H1 (cell line): ENCODE measurements around the gene WDR35. TPM values are rescaled to one million over a fixed set of nuclear protein-coding genes. Genes with fewer than 3 reads are reported as not detected.

Experiments
- CTCF ChIA-PET: fragments of 300-600 bp; sonication (Branson Sonifier 250); formaldehyde crosslinking; loops from one replicate; lab custom pipeline; 2021; ENCODE audit not compliant: partially characterized antibody; lab: Charles Lee
- POLR2A ChIA-PET: fragments of 300-600 bp; sonication (Branson Sonifier 250); formaldehyde crosslinking; loops from one replicate; lab custom pipeline; 2021; ENCODE audit warnings: inconsistent platforms; ENCODE audit not compliant: partially characterized antibody; lab: Charles Lee
- DNase-seq, 2 experiments: peaks; one replicate each; pipeline versions ENCODE4 v3.0.0 to v3.0.0-alpha.2; 2010 to 2022; ENCODE audit warnings: low spot score in 2 of 2, low read depth in 1 of 2, mixed read lengths in 1 of 2
- FAIRE-seq: peaks from 2 replicates; lab custom pipeline; 2011; peaks lifted over from hg19 to GRCh38; lab: Jason Lieb, UNC
- H2AFZ ChIP-seq: 2 replicates; pipeline ENCODE4 v1.8.1; 2012; ENCODE audit warnings: low read length, inconsistent platforms
- H2AK5ac ChIP-seq: 2 replicates; pipeline ENCODE4 v1.6.1; 2013; ENCODE audit warnings: low read depth, low read length
- H2BK120ac ChIP-seq: replicated peaks from 2 replicates; pipeline ENCODE3; 2013; ENCODE audit warnings: low read depth, low read length, inconsistent platforms
- H2BK12ac ChIP-seq: 2 replicates; pipeline ENCODE4 v1.6.1; 2013; ENCODE audit warnings: low read depth, low read length
- H2BK15ac ChIP-seq: 2 replicates; pipeline ENCODE4 v1.6.1; 2013; ENCODE audit warnings: low read length
- H2BK20ac ChIP-seq: 2 replicates; pipeline ENCODE4 v1.6.1; 2013; ENCODE audit warnings: low read length
- H2BK5ac ChIP-seq: 2 replicates; pipeline ENCODE4 v1.6.1; 2013; ENCODE audit warnings: low read depth, low read length
- H3K14ac ChIP-seq: 2 replicates; pipeline ENCODE4 v1.6.1; 2013; ENCODE audit warnings: inconsistent platforms; ENCODE audit not compliant: insufficient read length
- H3K18ac ChIP-seq: 2 replicates; pipeline ENCODE4 v1.6.1; 2013; ENCODE audit warnings: low read length; ENCODE audit errors: extremely low read depth
- H3K23ac ChIP-seq: 2 replicates; pipeline ENCODE4 v1.6.1; 2013; ENCODE audit warnings: inconsistent platforms; ENCODE audit not compliant: insufficient read length
- H3K23me2 ChIP-seq: 2 replicates; pipeline ENCODE4 v1.6.1; 2013; ENCODE audit warnings: low read depth, low read length
- H3K27ac ChIP-seq: 2 replicates; pipeline ENCODE4 v1.6.1; 2011; ENCODE audit warnings: low read depth, low read length, inconsistent platforms
- H3K27me3 ChIP-seq, 4 experiments: replicated peaks in 1 of 4; 1 replicate in 1 of 4; 2 replicates in 3 of 4; pipeline versions ENCODE4 v1.6.1 to v1.8.1; 2011 to 2013; ENCODE audit warnings: low read length in 3 of 4, mild to moderate bottlenecking in 3 of 4, inconsistent platforms in 2 of 4, mixed read lengths in 2 of 4, moderate library complexity in 1 of 4; ENCODE audit not compliant: control insufficient read depth in 3 of 4, insufficient read depth in 3 of 4; ENCODE audit errors: extremely low read depth in 1 of 4
- H3K36me3 ChIP-seq, 4 experiments: 2 replicates each; pipeline versions ENCODE4 v1.6.1 to v1.8.1; 2011 to 2013; ENCODE audit warnings: mild to moderate bottlenecking in 4 of 4, low read length in 3 of 4, moderate library complexity in 2 of 4, control low read depth in 1 of 4, inconsistent platforms in 1 of 4; ENCODE audit not compliant: insufficient read depth in 4 of 4, control insufficient read depth in 2 of 4
- H3K4ac ChIP-seq: replicated peaks from 2 replicates; pipeline ENCODE3; 2013; ENCODE audit warnings: low read length, low read depth, mixed read lengths, inconsistent platforms; ENCODE audit not compliant: insufficient read length
- H3K4me1 ChIP-seq, 4 experiments: replicated peaks in 1 of 4; 1 replicate in 1 of 4; 2 replicates in 3 of 4; pipeline versions ENCODE4 v1.6.1 to v1.8.1; 2011 to 2013; ENCODE audit warnings: low read length in 3 of 4, inconsistent platforms in 2 of 4, mixed read lengths in 1 of 4; ENCODE audit not compliant: insufficient read depth in 4 of 4, control insufficient read depth in 3 of 4
- H3K4me2 ChIP-seq, 2 experiments: 2 replicates each; pipeline versions ENCODE4 v1.6.1 to v1.8.1; 2011 to 2013; ENCODE audit warnings: low read depth in 2 of 2, low read length in 2 of 2, control low read depth in 1 of 2, inconsistent platforms in 1 of 2, mild to moderate bottlenecking in 1 of 2; ENCODE audit not compliant: insufficient read depth in 1 of 2
- H3K4me3 ChIP-seq, 4 experiments: fragments of 200-600, 300-600 bp in 1 of 4; sonication (generic), shearing (Covaris generic), sonication (Bioruptor Twin) in 1 of 4; 2 replicates each; pipeline versions ENCODE4 v1.5.1 to v1.8.1; 2011 to 2016; ENCODE audit warnings: low read length in 4 of 4, low read depth in 3 of 4, control low read depth in 2 of 4, inconsistent platforms in 2 of 4, mild to moderate bottlenecking in 2 of 4, mixed read lengths in 1 of 4, moderate library complexity in 1 of 4; ENCODE audit not compliant: insufficient read depth in 2 of 4; ENCODE audit errors: extremely low read depth in 1 of 4
- H3K56ac ChIP-seq: replicated peaks from 2 replicates; pipeline ENCODE3; 2013; ENCODE audit warnings: low read depth, mild to moderate bottlenecking, mixed read lengths, low read length, inconsistent platforms; ENCODE audit not compliant: insufficient read length
- H3K79me1 ChIP-seq: 2 replicates; pipeline ENCODE4 v1.6.1; 2013; ENCODE audit warnings: low read depth, low read length, control low read depth
- H3K79me2 ChIP-seq, 2 experiments: 2 replicates each; pipeline versions ENCODE4 v1.6.1 to v1.8.1; 2012 to 2013; ENCODE audit warnings: low read length in 2 of 2, mild to moderate bottlenecking in 2 of 2, inconsistent platforms in 1 of 2; ENCODE audit not compliant: insufficient read depth in 2 of 2, control insufficient read depth in 1 of 2
- H3K9ac ChIP-seq, 4 experiments: replicated peaks in 1 of 4; 1 replicate in 1 of 4; 2 replicates in 3 of 4; pipeline versions ENCODE4 v1.6.1 to v1.8.1; 2011 to 2013; ENCODE audit warnings: low read depth in 3 of 4, low read length in 3 of 4, control low read depth in 2 of 4, mild to moderate bottlenecking in 2 of 4, moderate library complexity in 2 of 4, inconsistent platforms in 1 of 4; ENCODE audit errors: extremely low read depth in 1 of 4
- H3K9me3 ChIP-seq, 2 experiments: 2 replicates each; pipeline versions ENCODE4 v1.6.1 to v1.8.1; 2012 to 2013; ENCODE audit warnings: mild to moderate bottlenecking in 2 of 2, moderate library complexity in 2 of 2, control low read depth in 1 of 2, inconsistent platforms in 1 of 2, low read depth in 1 of 2, low read length in 1 of 2, mixed read lengths in 1 of 2; ENCODE audit not compliant: insufficient read depth in 2 of 2
- H4K20me1 ChIP-seq, 2 experiments: replicated peaks in 1 of 2; 2 replicates each; pipeline versions ENCODE3 to v1.8.1; 2011 to 2013; ENCODE audit warnings: inconsistent platforms in 2 of 2, low read length in 2 of 2, mild to moderate bottlenecking in 1 of 2; ENCODE audit not compliant: insufficient read depth in 2 of 2, control insufficient read depth in 1 of 2
- H4K5ac ChIP-seq: 2 replicates; pipeline ENCODE4 v1.6.1; 2013; ENCODE audit warnings: low read length, low read depth, mixed read lengths, inconsistent platforms; ENCODE audit not compliant: insufficient read length
- H4K8ac ChIP-seq: 2 replicates; pipeline ENCODE4 v1.8.0; 2013; ENCODE audit warnings: mild to moderate bottlenecking, moderate library complexity, low read length, inconsistent platforms; ENCODE audit not compliant: insufficient read depth; ENCODE audit errors: extremely low read depth
- H4K91ac ChIP-seq: replicated peaks from 2 replicates; pipeline ENCODE3; 2013; ENCODE audit warnings: low read length, mixed read lengths, inconsistent platforms; ENCODE audit not compliant: insufficient read length
- ATF3 ChIP-seq: IDR thresholded peaks from 2 replicates; pipeline ENCODE4 v1.6.1; 2011; ENCODE audit warnings: low read depth, mild to moderate bottlenecking, low read length; ENCODE audit not compliant: insufficient read depth
- CEBPB ChIP-seq: IDR thresholded peaks from 2 replicates; pipeline ENCODE4 v1.6.1; 2012; ENCODE audit warnings: low read depth, low read length
- CHD1 ChIP-seq: IDR thresholded peaks from 2 replicates; pipeline ENCODE4 v1.6.1; 2012; ENCODE audit warnings: low read depth, low read length, improper control_type of control experiment
- CREB1 ChIP-seq: IDR thresholded peaks from 2 replicates; pipeline ENCODE4 v1.6.1; 2012; ENCODE audit warnings: inconsistent platforms
- CTBP2 ChIP-seq: IDR thresholded peaks from 2 replicates; pipeline ENCODE4 v1.7.0; 2011; ENCODE audit warnings: borderline replicate concordance, mild to moderate bottlenecking, moderate library complexity, mixed read lengths, low read length; ENCODE audit not compliant: insufficient read depth, insufficient read length
- EGR1 ChIP-seq: IDR thresholded peaks from 2 replicates; pipeline ENCODE4 v1.6.1; 2011; ENCODE audit warnings: low read depth, low read length, borderline replicate concordance
- EP300 ChIP-seq, 2 experiments: IDR thresholded peaks; 1 replicate in 1 of 2; 2 replicates in 1 of 2; pipeline ENCODE4 v1.6.1; 2011 to 2012; ENCODE audit warnings: low read depth in 2 of 2, low read length in 2 of 2, mild to moderate bottlenecking in 2 of 2, borderline replicate concordance in 1 of 2, inconsistent platforms in 1 of 2, moderate library complexity in 1 of 2
- FOSL1 ChIP-seq: IDR thresholded peaks from 2 replicates; pipeline ENCODE4 v1.6.1; 2011; ENCODE audit warnings: mild to moderate bottlenecking, low read depth, low read length, moderate library complexity; ENCODE audit not compliant: insufficient read depth
- JUN ChIP-seq: IDR thresholded peaks from 2 replicates; pipeline ENCODE4 v1.6.1; 2011; ENCODE audit warnings: low read depth, mild to moderate bottlenecking, improper control_type of control experiment, low read length
- KDM4A ChIP-seq: IDR thresholded peaks from one replicate; pipeline ENCODE4 v1.7.1; 2012; ENCODE audit warnings: low read depth, mild to moderate bottlenecking, moderate library complexity, low read length, inconsistent platforms; ENCODE audit not compliant: severe bottlenecking
- KDM5A ChIP-seq: fragments of 200-600 bp; IDR thresholded peaks from 2 replicates; pipeline ENCODE4 v1.7.1; 2012; ENCODE audit warnings: mild to moderate bottlenecking, low read length, inconsistent platforms, mixed read lengths
- RXRA ChIP-seq: IDR thresholded peaks from 2 replicates; pipeline ENCODE4 v1.6.1; 2011; ENCODE audit warnings: low read depth, mild to moderate bottlenecking, low read length, moderate library complexity; ENCODE audit not compliant: insufficient read depth
- SIX5 ChIP-seq: IDR thresholded peaks from 2 replicates; pipeline ENCODE4 v1.6.1; 2011; ENCODE audit warnings: mild to moderate bottlenecking, low read depth, low read length
- SUZ12 ChIP-seq: fragments of 200-600 bp; sonication (generic); IDR thresholded peaks from 2 replicates; pipeline ENCODE4 v1.6.1; 2012; ENCODE audit warnings: mild to moderate bottlenecking, inconsistent platforms, low read length, moderate library complexity, mixed read lengths
- WGBS, 2 experiments: shearing (Covaris generic) in 1 of 2; methylation state at CpG; one replicate each; pipeline versions ENCODE4 v1.1.6 to v1.1.7; 2013 to 2015; ENCODE audit warnings: low lambda C conversion rate in 2 of 2, mixed read lengths in 2 of 2, inconsistent platforms in 1 of 2, low coverage in 1 of 2, missing lambda C conversion rate in 1 of 2; ENCODE audit not compliant: insufficient replicate concordance in 2 of 2, insufficient coverage in 1 of 2, insufficient read length in 1 of 2; ENCODE audit errors: extremely low coverage in 1 of 2, missing lambda C conversion rate in 1 of 2; 5-methylcytosine and 5-hydroxymethylcytosine counted together
- polyA plus RNA-seq, 7 experiments: library from polyadenylated mRNA; depleted of rRNA in 3 of 7; stranded (reverse) in 5 of 7; unstranded in 2 of 7; fragments of >200 nt in 5 of 7; fragments of 200-250 nt in 2 of 7; gene quantifications; 1 replicate in 5 of 7; 2 replicates in 1 of 7; 4 replicates in 1 of 7; pipeline versions ENCODE4 v1.2.1 to v1.2.3, GENCODE V29; 2011 to 2013; ENCODE audit warnings: missing spikeins in 2 of 7, mixed read lengths in 2 of 7
- total RNA-seq: library from RNA; stranded (reverse); fragmentation: NEBNext Ultra II Directional; extraction: Animal tissue kit (Norgen Biotek cat#: 25700); gene quantifications from 2 replicates; pipeline ENCODE4 v1.2.1, GENCODE V29; 2021

The WDR35 gene
- total and polyA plus RNA-seq, 2 of the 8 experiments (the other 6 are each of a cell fraction or from before 2014, with no cell fraction given) = 9.0 to 25.5 TPM

- Histone ChIP-seq H3K9ac (no peak overlapping the region), H3K36me3 (peaks cover under 1 to 44% (median 22%) of the 10 kb centered on the region in 4 experiments; a peak in 6 of 8 replicates), H2AK5ac (no peak overlapping the region), H3K9me3 (no peaks in the 10 kb centered on the region), H3K4me1 (no peaks in the 10 kb centered on the region), H3K27ac (no peak overlapping the region), H4K20me1 (peaks cover 0 to 2% of the 10 kb centered on the region in 2 experiments), H3K4me3 (no peak overlapping the region), H3K79me2 (peaks cover 0 to 35% of the 10 kb centered on the region in 2 experiments; a peak in 3 of 4 replicates), H2BK5ac (no peak overlapping the region), H2AFZ (no peak overlapping the region), H3K14ac (no peak overlapping the region), H2BK12ac (no peak overlapping the region), H3K23me2 (no peaks in the 10 kb centered on the region), H4K91ac (no peak overlapping the region), H3K23ac (no peak overlapping the region), H3K79me1 (peaks cover 5% of the 10 kb centered on the region), H2BK120ac (no peak overlapping the region), H2BK15ac (no peak overlapping the region), H3K56ac (no peak overlapping the region), H3K4me2 (no peak overlapping the region), H4K8ac (no peak overlapping the region), H4K5ac (no peak overlapping the region), H3K18ac (no peak overlapping the region)
- FAIRE-seq (no peak), DNase-seq (no peak)
- 87% methylated on average over 1 of the region's 1 CpG; no CpG with 5 or more reads in 1 of the 2 experiments for WGBS, 2 experiments
- POLR2A ChIA-PET = interaction anchor here (1.4 kb wide), 1 partner anchor 14 kb away, joined by 3 read pairs; no protein-coding TSS in a partner anchor
- CTCF ChIA-PET = no interaction called here
- TF ChIP-seq ATF3 = no peak
- no peak for TF ChIP-seq SIX5
- no peak for TF ChIP-seq CREB1
- TF ChIP-seq EP300 (IDR thresholded peaks at IDR 0.05; ENCODE audit: borderline replicate concordance in 1 of 2, low read depth in 2 of 2, low read length in 2 of 2) = no peak
- no peak for TF ChIP-seq CTBP2
- TF ChIP-seq KDM4A = no peak
- TF ChIP-seq EGR1 = no peak
- no peak for TF ChIP-seq CHD1
- no peak for TF ChIP-seq FOSL1
- TF ChIP-seq KDM5A = no peak
- TF ChIP-seq RXRA = no peak
- no peak for TF ChIP-seq CEBPB
- no peak for TF ChIP-seq SUZ12
- no peak for TF ChIP-seq JUN
- TF ChIP-seq, all 59 proteins: peak for 0
- no peak overlapping the region for H3K4ac ChIP-seq
- H2BK20ac ChIP-seq = no peak overlapping the region
- H3K27me3 ChIP-seq = no peaks in the 10 kb centered on the region
Observed at GRCh38 chr2:19982268-19982667, 7.6 kb downstream of the WDR35 start.
